Gastrocnemius medialis (tissue), 4 donors: ENCODE data around the gene CACNA1C.

ENCODE experiments used
- POLR2A ChIP-seq, 2 donors: fragments of 450-650 bp; IDR thresholded peaks; one replicate each; pipeline ENCODE4 v1.6.1; 2017; ENCODE audit warnings: antibody characterized with exemption in 2 of 2, mild to moderate bottlenecking in 2 of 2, moderate library complexity in 2 of 2
- TF ChIP-seq, protein P1 (sequence below), 5 experiments: fragments of 450-650 bp in 3 of 5; fragments of 200-600 bp in 2 of 5; sonication (generic) in 2 of 5; IDR thresholded peaks in 4 of 5; conservative IDR thresholded peaks in 1 of 5; 1 replicate in 4 of 5; 2 replicates in 1 of 5; pipeline ENCODE4 v1.5.1; 2016 to 2019; ENCODE audit warnings: antibody characterized with exemption in 5 of 5, mild to moderate bottlenecking in 3 of 5, moderate library complexity in 3 of 5

DNA sequence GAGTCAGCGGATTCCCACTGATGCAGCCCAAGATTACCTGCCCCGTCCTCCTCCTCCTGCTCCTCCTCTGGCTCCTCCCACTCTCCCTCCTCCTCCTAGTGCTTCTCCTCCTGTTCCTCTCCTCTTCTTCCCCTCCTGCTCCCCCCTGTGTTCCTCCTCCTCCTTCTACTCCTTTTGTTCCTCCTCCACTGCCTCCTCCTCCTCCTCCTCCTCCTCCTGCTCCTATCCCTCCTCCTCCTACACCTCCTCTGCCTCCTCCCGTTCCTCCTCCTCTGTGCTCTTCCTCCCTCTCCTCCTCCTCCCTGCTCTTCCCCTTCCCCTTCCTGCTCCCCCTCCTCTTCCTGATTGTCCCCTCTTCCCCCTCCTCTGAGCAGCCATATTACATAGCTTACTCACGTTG is 141.3 kb downstream of the CACNA1C start:
- no peak for TF ChIP-seq POLR2A (IDR thresholded peaks at IDR 0.05)
- TF ChIP-seq, protein P1, sequence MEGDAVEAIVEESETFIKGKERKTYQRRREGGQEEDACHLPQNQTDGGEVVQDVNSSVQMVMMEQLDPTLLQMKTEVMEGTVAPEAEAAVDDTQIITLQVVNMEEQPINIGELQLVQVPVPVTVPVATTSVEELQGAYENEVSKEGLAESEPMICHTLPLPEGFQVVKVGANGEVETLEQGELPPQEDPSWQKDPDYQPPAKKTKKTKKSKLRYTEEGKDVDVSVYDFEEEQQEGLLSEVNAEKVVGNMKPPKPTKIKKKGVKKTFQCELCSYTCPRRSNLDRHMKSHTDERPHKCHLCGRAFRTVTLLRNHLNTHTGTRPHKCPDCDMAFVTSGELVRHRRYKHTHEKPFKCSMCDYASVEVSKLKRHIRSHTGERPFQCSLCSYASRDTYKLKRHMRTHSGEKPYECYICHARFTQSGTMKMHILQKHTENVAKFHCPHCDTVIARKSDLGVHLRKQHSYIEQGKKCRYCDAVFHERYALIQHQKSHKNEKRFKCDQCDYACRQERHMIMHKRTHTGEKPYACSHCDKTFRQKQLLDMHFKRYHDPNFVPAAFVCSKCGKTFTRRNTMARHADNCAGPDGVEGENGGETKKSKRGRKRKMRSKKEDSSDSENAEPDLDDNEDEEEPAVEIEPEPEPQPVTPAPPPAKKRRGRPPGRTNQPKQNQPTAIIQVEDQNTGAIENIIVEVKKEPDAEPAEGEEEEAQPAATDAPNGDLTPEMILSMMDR (IDR thresholded peaks at IDR 0.05 in 4 of 5, conservative IDR thresholded peaks at IDR 0.05 in 1 of 5): no peak
